Neural progenitor cell (in vitro differentiated cells): ENCODE data around the gene TMEM243.

Source experiments
- CTCF ChIP-seq: fragments of 200-600 bp; sonication (generic); IDR thresholded peaks from 2 replicates; pipeline ENCODE4 v1.5.1; 2017; ENCODE audit warnings: antibody characterized with exemption, mild to moderate bottlenecking
- EZH2 ChIP-seq: fragments of 200-600 bp; sonication (generic); IDR thresholded peaks from 2 replicates; pipeline ENCODE4 v1.6.1; 2017; ENCODE audit warnings: antibody characterized with exemption, mild to moderate bottlenecking, moderate library complexity

GRCh38 chr7:87173471-87173870 is 46.1 kb downstream of the TMEM243 start:
- TF ChIP-seq CTCF: no peak
- no peak for TF ChIP-seq EZH2
